ENCODE results near the gene MANSC4. TPM values are rescaled to one million over a fixed set of nuclear protein-coding genes. Genes with fewer than 3 reads are reported as not detected.

The MANSC4 gene
- total RNA-seq, 2 experiments from 2014 or later: not detected

DNA sequence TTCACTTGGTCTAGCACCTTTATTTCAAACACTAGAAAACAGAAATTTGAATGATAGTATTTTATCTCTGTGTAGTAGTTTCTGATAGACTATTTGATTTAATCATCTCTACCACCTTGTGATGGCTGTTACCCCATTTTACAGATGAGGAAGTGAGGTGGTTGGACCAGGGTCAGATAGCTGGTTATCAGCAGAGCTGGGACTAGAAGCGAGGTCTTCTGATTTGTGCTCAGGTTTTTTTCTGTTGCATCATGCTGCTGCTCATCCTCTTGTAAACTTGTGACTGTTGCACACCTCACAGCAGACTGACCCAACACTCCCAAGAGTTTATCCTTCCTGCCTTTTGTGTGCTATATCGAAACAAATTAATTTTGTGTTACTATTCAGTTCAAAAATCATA is 10.1 kb upstream of the MANSC4 start:
- H3K36me3 Mint-ChIP-seq: peaks cover 19% of the 10 kb centered on the region
- no peak for ATAC-seq
- peaks cover 14% of the 10 kb centered on the region for H3K4me1 Mint-ChIP-seq
- H3K27ac Mint-ChIP-seq: no peak overlapping the region
- DNase-seq: no peak
- H3K9me3 Mint-ChIP-seq (ENCODE audit: low read depth): no peaks in the 10 kb centered on the region
- CTCF ChIA-PET: no interaction called here
- H3K27me3 Mint-ChIP-seq: no peaks in the 10 kb centered on the region
- no peak overlapping the region for H3K4me3 Mint-ChIP-seq

DNA sequence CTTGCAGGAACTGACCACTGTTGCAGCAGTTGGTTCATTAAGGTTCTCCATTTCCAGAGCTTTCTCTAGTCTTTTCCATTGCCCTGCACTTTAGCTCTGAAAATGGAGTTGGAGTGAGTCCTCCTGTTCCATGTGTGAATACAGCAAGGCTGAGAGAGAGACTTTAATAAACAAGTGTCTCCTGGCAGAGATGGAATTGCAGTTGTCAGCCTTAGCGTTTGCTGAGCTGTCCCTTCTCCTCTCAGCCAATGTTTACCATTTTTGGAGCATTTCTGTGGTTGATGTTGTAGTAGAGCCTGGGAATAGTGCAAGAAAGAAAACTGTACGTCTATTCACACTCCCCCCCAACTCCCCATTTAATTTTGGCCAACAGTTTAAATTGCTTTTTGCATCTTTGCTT is 7.5 kb upstream of the MANSC4 start:
- ATAC-seq: no peak
- no peak for DNase-seq
- Mint-ChIP-seq H3K9me3 (ENCODE audit: low read depth) (no peaks in the 10 kb centered on the region), H3K4me3 (no peak overlapping the region), H3K36me3 (peaks cover 19% of the 10 kb centered on the region), H3K4me1 (peaks cover 18% of the 10 kb centered on the region), H3K27ac (no peak overlapping the region), H3K27me3 (no peaks in the 10 kb centered on the region)
- CTCF ChIA-PET: interaction anchor here (1.1 to 2.9 kb wide), 2 partner anchors 11 to 34 kb away, joined by 3 to 7 read pairs; no protein-coding TSS in a partner anchor

DNA sequence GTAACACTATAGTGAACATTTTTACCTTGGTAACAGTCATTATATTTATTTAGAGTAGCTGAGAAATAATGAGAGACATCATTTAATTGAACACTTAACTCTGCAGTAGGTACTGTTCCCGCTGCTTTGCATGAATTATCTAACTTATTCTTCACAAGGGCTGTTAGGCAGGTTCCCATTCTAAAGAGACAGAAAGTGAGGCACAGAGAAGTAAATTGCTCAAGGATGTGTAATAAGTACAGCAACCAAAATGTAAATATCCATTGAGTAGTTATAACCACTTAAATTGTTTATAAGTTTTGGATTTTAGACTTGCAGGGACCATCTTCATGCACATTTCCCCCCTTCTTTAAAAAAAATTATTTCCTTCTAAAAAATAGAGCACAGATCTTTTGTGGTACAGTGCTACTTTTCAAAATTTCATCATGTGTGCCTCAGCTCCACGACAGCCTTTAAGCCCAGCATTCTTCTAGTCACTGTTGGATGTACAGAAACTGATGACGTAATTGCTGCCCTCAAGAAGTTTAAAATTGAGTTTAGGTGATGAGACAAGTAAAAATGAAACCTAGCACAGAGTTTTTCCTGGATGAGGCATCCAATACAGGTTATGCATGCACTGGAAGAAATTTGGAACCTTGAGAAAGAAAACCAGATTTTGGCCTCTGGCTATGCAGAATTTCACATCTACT is 6.0 kb upstream of the MANSC4 start:
- H3K27ac Mint-ChIP-seq: no peak overlapping the region
- no peaks in the 10 kb centered on the region for H3K9me3 Mint-ChIP-seq (ENCODE audit: low read depth)
- CTCF ChIA-PET: interaction anchor here (1.0 to 2.9 kb wide), 2 partner anchors 12 kb away, joined by 3 to 7 read pairs; no protein-coding TSS in a partner anchor
- peaks cover 23% of the 10 kb centered on the region for H3K36me3 Mint-ChIP-seq
- ATAC-seq (peak; percentile 53), DNase-seq (no peak)
- no peak overlapping the region for H3K4me3 Mint-ChIP-seq
- no peaks in the 10 kb centered on the region for H3K27me3 Mint-ChIP-seq
- H3K4me1 Mint-ChIP-seq: peaks cover 32% of the 10 kb centered on the region

DNA sequence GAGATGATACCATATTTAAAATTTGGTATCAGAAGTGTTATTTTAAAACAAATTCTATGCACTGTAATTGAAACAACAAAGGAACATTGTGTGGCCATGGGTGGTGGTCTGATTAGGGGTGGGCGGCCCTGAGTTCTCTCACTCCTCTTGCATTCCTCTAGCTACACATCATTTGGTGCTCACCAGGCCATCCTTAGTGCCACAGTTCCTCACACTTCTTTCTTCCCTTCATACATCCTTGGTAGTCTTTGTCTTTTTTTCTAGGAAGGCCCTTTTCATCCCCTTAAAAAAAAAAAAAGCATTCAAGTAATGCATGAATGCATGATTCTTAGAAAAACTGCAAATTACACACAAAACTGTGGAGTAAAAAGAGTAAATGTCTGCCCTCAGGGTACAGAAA is 2.4 kb upstream of the MANSC4 start:
- peaks cover 16% of the 10 kb centered on the region for H3K27me3 Mint-ChIP-seq
- H3K9me3 Mint-ChIP-seq (ENCODE audit: low read depth): no peaks in the 10 kb centered on the region
- H3K4me1 Mint-ChIP-seq: peaks cover 44% of the 10 kb centered on the region
- H3K36me3 Mint-ChIP-seq: peaks cover 23% of the 10 kb centered on the region
- H3K4me3 Mint-ChIP-seq: no peak overlapping the region
- DNase-seq (no peak), ATAC-seq (no peak)
- no peak overlapping the region for H3K27ac Mint-ChIP-seq
- CTCF ChIA-PET: no interaction called here

DNA sequence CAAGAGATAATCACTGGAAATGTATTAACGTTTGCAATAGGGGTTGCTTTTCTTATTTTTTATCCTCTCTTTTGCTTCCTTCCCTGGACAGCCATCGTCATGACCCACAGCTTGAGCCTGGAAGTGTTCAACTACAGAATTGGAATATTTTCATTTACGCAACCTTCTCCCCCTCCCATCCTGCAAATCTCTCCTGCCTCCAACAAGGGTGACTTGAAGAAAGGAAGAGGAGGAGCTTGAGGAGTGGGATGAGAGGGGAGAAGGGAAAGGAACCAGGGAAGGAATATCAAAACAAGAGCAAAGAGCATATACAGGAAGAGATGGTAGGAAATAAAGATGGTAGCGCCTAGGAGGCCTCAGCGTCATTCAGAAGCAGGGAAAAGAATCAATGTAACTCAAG is 1.6 kb upstream of the MANSC4 start:
- CTCF ChIA-PET: no interaction called here
- no peak overlapping the region for H3K27ac Mint-ChIP-seq
- DNase-seq (no peak), ATAC-seq (no peak)
- peaks cover 18% of the 10 kb centered on the region for H3K27me3 Mint-ChIP-seq
- H3K36me3 Mint-ChIP-seq: peaks cover 24% of the 10 kb centered on the region
- H3K9me3 Mint-ChIP-seq (ENCODE audit: low read depth): no peaks in the 10 kb centered on the region
- H3K4me1 Mint-ChIP-seq: peaks cover 44% of the 10 kb centered on the region
- H3K4me3 Mint-ChIP-seq: peak overlapping the region; percentile 80

DNA sequence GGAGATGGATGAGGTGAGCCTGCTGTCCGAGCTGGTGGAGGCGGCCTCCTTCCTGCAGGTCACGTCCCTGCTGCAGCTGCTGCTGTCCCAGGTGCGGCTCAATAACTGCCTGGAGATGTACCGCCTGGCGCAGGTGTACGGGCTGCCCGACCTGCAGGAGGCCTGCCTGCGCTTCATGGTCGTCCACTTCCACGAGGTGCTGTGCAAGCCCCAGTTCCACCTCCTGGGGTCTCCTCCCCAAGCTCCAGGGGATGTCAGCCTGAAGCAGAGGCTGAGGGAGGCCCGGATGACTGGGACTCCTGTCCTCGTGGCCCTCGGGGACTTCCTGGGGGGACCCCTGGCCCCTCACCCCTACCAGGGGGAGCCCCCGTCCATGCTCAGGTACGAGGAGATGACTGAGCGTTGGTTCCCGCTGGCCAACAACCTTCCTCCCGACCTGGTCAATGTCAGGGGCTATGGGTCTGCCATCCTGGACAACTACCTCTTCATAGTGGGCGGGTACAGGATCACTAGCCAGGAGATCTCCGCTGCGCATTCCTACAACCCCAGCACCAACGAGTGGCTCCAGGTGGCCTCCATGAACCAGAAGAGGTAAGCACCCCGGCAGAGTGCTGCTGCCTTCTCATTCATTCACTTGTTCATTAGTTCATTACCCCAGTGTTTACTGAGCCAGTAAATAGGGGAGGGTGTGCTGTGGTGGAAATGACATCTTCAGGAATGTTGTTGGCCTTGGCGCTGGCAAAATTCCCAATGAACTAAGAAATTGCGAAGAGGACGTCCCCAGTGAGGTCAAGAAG is 774 bp upstream of the MANSC4 start:
- CTCF ChIA-PET: interaction anchor here (0.6 to 2.2 kb wide), 7 partner anchors 12 to 740 kb away, joined by 3 to 8 read pairs (median 3); no protein-coding TSS in a partner anchor
- Mint-ChIP-seq H3K27me3 (peaks cover 18% of the 10 kb centered on the region), H3K9me3 (ENCODE audit: low read depth) (no peaks in the 10 kb centered on the region), H3K4me1 (peaks cover 38% of the 10 kb centered on the region), H3K4me3 (peak overlapping the region; percentile 80), H3K27ac (peak overlapping the region; percentile 75), H3K36me3 (peaks cover 24% of the 10 kb centered on the region)
- ATAC-seq: peak; percentile 43
- peak; percentile 49 for DNase-seq

DNA sequence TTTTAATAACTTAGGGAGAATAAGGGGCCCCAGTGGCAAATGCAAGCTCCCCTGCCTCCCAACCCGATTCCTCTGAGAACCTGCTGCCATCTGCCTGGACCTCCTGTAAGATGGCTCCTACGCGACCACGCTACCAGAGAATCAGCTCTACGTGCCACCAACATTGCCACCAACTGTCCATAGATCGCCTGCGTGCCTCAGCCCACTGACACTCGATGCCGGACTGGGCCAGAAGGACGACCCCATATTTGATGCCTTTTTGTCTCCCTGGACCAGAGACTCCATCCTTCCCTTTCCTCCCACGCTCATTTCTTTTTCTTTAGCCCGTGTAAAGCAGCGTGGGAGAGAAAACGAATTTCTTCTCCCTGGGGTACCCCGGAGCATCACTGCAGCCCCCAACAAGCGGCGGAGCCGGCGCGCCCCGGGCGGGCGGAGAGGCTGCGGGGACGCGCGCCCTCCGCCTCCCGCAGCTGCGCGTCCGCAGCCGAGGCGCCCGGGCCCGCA is 568 bp downstream of the MANSC4 start:
- ATAC-seq (peak; percentile 54), DNase-seq (no peak)
- CTCF ChIA-PET: interaction anchor here (1.1 to 2.2 kb wide), 8 partner anchors 9 to 739 kb away, joined by 3 to 8 read pairs (median 3); no protein-coding TSS in a partner anchor
- peaks cover 18% of the 10 kb centered on the region for H3K27me3 Mint-ChIP-seq
- peaks cover 23% of the 10 kb centered on the region for H3K36me3 Mint-ChIP-seq
- H3K27ac Mint-ChIP-seq: peak overlapping the region; percentile 70
- no peaks in the 10 kb centered on the region for H3K9me3 Mint-ChIP-seq (ENCODE audit: low read depth)
- peak overlapping the region; percentile 78 for H3K4me3 Mint-ChIP-seq
- H3K4me1 Mint-ChIP-seq: peaks cover 30% of the 10 kb centered on the region

DNA sequence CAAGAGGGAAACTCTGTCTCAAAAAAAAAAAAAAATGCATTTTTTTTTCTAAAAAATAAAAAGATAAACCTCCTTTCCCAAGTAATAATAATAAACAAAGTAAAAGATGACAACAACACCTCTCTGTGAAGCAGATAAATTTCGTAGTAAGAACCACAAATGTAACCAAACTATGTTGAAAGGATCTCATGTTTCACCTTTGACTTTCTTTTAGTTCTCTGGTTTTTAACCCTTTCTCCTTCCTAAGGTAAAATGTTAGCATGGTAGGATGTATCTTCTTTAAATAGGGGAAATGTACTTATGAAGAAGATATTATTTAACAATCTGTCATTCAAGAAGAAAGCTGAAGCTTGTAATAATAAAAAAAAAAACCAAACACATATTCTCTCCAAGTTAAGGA is 1.8 kb downstream of the MANSC4 start:
- ATAC-seq: no peak
- DNase-seq: no peak
- Mint-ChIP-seq H3K27me3 (peaks cover 25% of the 10 kb centered on the region), H3K4me1 (peaks cover 29% of the 10 kb centered on the region), H3K36me3 (peaks cover 19% of the 10 kb centered on the region), H3K27ac (no peak overlapping the region), H3K4me3 (peak overlapping the region; percentile 30), H3K9me3 (ENCODE audit: low read depth) (no peaks in the 10 kb centered on the region)
- CTCF ChIA-PET: no interaction called here

DNA sequence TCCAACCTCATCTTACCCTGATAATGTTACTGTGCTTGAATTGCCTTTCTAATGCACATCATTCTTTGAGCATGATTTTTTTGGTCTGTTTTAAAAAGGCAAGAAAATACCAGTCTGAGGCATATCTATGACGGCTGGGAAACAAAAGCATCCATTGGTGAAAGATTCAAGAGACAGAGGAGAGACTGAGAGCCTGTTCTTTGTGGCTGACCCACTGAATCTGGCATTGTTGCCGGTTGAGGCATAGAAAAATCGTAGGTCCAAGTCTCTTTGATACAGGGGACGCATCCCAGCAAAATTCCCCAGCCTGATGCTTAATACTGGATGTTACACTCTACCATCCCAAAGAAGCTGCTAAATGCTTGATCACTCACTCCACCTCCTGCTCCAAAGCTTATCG is 2.9 kb downstream of the MANSC4 start:
- no peak overlapping the region for H3K27ac Mint-ChIP-seq
- peaks cover 30% of the 10 kb centered on the region for H3K27me3 Mint-ChIP-seq
- peaks cover 26% of the 10 kb centered on the region for H3K4me1 Mint-ChIP-seq
- H3K4me3 Mint-ChIP-seq: no peak overlapping the region
- ATAC-seq (no peak), DNase-seq (no peak)
- no peaks in the 10 kb centered on the region for H3K9me3 Mint-ChIP-seq (ENCODE audit: low read depth)
- CTCF ChIA-PET: interaction anchor here (1.2 to 1.4 kb wide), 2 partner anchors 18 to 45 kb away, joined by 3 read pairs; no protein-coding TSS in a partner anchor
- peaks cover 12% of the 10 kb centered on the region for H3K36me3 Mint-ChIP-seq

DNA sequence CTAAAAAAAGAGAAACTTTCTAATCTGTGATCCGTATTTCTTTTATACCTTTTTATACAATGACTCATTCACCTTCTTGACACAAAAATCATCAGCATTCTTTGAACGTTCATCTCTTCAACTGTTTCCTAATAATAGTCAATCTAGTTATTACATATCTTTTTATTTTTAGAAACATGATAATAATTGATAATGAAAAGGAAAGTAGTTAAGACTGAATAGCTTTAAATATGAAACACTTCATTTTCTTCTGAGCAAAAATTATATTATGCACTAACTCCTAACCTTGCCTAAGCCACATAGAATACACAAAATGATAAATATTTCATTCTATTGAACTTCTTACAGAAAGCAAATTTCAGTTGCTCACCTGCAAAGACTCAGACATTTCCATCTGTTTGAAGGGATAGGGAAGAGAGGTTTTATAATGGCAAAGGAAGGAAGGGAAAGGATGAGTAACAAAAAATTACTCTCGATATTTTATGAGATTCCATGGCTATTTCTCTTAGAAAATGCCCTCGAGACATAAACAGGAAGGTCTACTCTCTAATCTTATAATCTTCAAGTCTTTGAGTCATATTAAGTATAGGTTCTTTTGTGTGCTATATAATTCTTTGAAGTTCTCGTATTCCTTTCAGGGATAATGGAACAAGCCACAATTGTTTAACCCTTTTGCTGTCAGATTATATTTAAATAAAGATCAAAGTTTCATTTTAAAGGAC is 7.5 kb downstream of the MANSC4 start:
- no peak overlapping the region for H3K27ac Mint-ChIP-seq
- CTCF ChIA-PET: no interaction called here

DNA sequence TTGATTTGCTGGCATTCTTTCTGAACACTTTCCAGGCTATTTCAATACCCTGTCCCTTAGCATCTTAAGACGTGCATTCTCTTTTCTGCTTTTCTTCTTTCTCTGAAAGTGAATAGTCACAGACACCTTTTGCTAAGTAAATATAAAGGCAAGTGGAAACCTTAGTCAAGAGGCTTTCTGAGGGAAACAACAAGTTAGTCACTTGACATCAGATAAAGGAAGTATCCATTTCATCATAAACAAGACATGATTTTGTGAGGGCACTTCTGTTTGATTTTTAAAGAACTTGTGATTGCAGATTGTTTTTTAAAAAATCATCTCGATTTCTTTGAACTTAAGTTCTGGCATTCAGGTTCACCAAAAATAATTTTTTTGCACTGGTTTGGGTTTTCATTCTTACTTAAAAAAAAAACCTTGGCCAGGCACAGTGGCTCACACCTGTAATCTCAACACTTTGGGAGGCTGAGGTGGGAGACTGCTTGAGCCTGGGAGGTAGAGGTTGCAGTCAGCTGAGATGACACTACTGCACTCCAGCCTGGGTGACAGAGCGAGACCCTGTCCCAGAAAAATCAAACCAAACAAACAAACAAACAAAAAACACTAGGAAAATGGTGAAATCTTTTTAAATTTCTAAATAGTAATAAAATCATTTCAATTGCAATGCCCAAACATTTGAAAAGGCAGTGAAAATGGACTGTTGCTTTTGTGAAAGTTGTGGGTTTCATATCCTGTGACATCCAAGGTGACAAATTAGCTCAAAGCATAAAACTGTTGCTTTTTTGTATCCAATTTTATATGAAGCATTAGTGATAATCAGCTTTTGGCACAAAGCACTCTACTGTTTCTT is 8.3 kb downstream of the MANSC4 start:
- Mint-ChIP-seq H3K4me3 (no peak overlapping the region), H3K36me3 (no peaks in the 10 kb centered on the region), H3K9me3 (ENCODE audit: low read depth) (no peaks in the 10 kb centered on the region), H3K4me1 (peaks cover 5% of the 10 kb centered on the region), H3K27me3 (peaks cover 20% of the 10 kb centered on the region), H3K27ac (no peak overlapping the region)
- CTCF ChIA-PET: interaction anchor here (1.2 kb wide), 1 partner anchor 49 kb away, joined by 3 read pairs; no protein-coding TSS in a partner anchor
- no peak for ATAC-seq
- no peak for DNase-seq

More for the DNA sequence above, 7.5 kb downstream of the MANSC4 start:
- DNase-seq (no peak), ATAC-seq (no peak)
- no peak overlapping the region for H3K4me3 Mint-ChIP-seq
- peaks cover 23% of the 10 kb centered on the region for H3K27me3 Mint-ChIP-seq
- H3K4me1 Mint-ChIP-seq: peaks cover 5% of the 10 kb centered on the region
- H3K9me3 Mint-ChIP-seq (ENCODE audit: low read depth): no peaks in the 10 kb centered on the region
- peaks cover 1% of the 10 kb centered on the region for H3K36me3 Mint-ChIP-seq

DNA sequence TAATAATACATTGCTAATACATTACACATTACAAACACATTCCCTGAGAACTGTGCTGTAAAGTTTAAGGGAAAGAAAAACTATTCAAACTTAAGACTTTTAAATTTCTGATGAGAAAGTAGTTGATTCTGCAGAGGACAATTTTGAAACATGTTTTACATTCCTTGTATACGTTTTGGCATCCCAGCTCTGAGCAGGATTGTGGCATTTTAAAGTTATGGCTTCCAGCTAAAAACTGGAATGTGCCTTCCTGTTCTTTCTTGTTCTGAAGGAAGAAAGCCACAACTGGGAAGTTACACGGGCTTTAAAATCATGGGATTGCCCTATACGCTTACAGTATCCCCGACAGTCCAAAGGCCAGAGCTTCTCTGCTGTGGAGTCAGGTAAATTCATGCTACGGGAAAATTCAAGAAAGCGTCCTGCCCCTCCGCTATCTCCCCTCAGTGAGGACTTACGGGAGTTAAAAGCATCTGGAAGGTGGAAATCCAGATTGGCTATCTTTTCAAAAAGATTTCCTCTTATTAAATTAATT is 10.8 kb downstream of the MANSC4 start:
- CTCF ChIA-PET: interaction anchor here (0.6 kb wide), 1 partner anchor 11 kb away, joined by 3 read pairs; the partner anchor contains the start of genes KLHL42 and MANSC4
- no peak for DNase-seq

More for the DNA sequence above, 10.8 kb downstream of the MANSC4 start:
- H3K9me3 Mint-ChIP-seq (ENCODE audit: low read depth): no peaks in the 10 kb centered on the region
- peaks cover 20% of the 10 kb centered on the region for H3K27me3 Mint-ChIP-seq
- H3K4me3 Mint-ChIP-seq: no peak overlapping the region
- H3K36me3 Mint-ChIP-seq: no peaks in the 10 kb centered on the region
- peaks cover 7% of the 10 kb centered on the region for H3K4me1 Mint-ChIP-seq
- no peak overlapping the region for H3K27ac Mint-ChIP-seq
- no peak for ATAC-seq

All from activated CD8-positive, alpha-beta memory T cell treated with anti-CD3 and anti-CD28 coated beads, Interleukin-2, amount 10 ng/mL, durations not matched to agents 7 days and 5 days (primary cell).